SU-DHL-6 (cell line): ENCODE data around the gene EGFL7.

Experiments
- H2AFZ ChIP-seq: fragments of 200-600 bp; sonication (generic); 2 replicates; pipeline ENCODE4 v1.6.1; 2014; ENCODE audit warnings: low read depth, mild to moderate bottlenecking, moderate library complexity, mixed read lengths, antibody characterized with exemption, low read length; ENCODE audit not compliant: severe bottlenecking
- H3F3A ChIP-seq: fragments of 200-600 bp; shearing (Covaris generic); 2 replicates; pipeline ENCODE4 v1.6.0; 2016; ENCODE audit warnings: antibody characterized with exemption, mild to moderate bottlenecking; ENCODE audit not compliant: insufficient read depth
- H3K27ac ChIP-seq: fragments of 200-600 bp; sonication (generic); 2 replicates; pipeline ENCODE4 v1.5.1; 2016; ENCODE audit warnings: low read depth, mild to moderate bottlenecking, low read length, moderate library complexity, mixed read lengths
- H3K27me3 ChIP-seq: fragments of 200-600 bp; sonication (generic), shearing (Covaris generic); 2 replicates; pipeline ENCODE4 v1.6.0; 2014; ENCODE audit warnings: mild to moderate bottlenecking, low read length
- H3K36me3 ChIP-seq: fragments of 200-600 bp; sonication (generic); 2 replicates; pipeline ENCODE4 v1.6.1; 2014; ENCODE audit warnings: mild to moderate bottlenecking, low read length, mixed read lengths
- H3K4me2 ChIP-seq: fragments of 300-600, 200-600 bp; shearing (Covaris generic), sonication (generic); 2 replicates; pipeline ENCODE4 v1.6.0; 2014; ENCODE audit warnings: low read length, low read depth, mild to moderate bottlenecking; ENCODE audit not compliant: poor library complexity, severe bottlenecking
- H3K4me3 ChIP-seq: fragments of 200-600 bp; sonication (generic); 2 replicates; pipeline ENCODE4 v1.5.1; 2014; ENCODE audit warnings: antibody characterized with exemption, low read length, mild to moderate bottlenecking, mixed read lengths; ENCODE audit not compliant: insufficient read depth, poor library complexity, severe bottlenecking
- H3K79me2 ChIP-seq: fragments of 200-600 bp; sonication (generic); 2 replicates; pipeline ENCODE4 v1.6.1; 2014; ENCODE audit warnings: mild to moderate bottlenecking, low read length, moderate library complexity; ENCODE audit not compliant: insufficient read depth
- H3K9ac ChIP-seq: fragments of 200-600 bp; sonication (generic); 2 replicates; pipeline ENCODE4 v1.7.0; 2014; ENCODE audit warnings: mild to moderate bottlenecking, low read length
- H3K9me2 ChIP-seq: fragments of 200-600 bp; sonication (generic); replicated peaks from 2 replicates; pipeline ENCODE4 v1.6.1; 2014; ENCODE audit warnings: low read length; ENCODE audit not compliant: insufficient read depth
- H3K9me3 ChIP-seq: fragments of 200-600 bp; sonication (generic); 2 replicates; pipeline ENCODE4 v1.6.1; 2014; ENCODE audit warnings: low read length, mixed read lengths; ENCODE audit not compliant: insufficient read depth
- H4K20me1 ChIP-seq: fragments of 200-600 bp; sonication (generic); 2 replicates; pipeline ENCODE4 v1.6.1; 2014; ENCODE audit warnings: low read depth, mild to moderate bottlenecking, antibody characterized with exemption, low read length, moderate library complexity, mixed read lengths
- EZH2phosphoT487 ChIP-seq: fragments of 200-600 bp; sonication (generic), shearing (Covaris generic); conservative IDR thresholded peaks from 2 replicates; pipeline ENCODE4 v1.6.1; 2018; ENCODE audit warnings: mild to moderate bottlenecking, antibody characterized with exemption, low read length, moderate library complexity, mixed read lengths
- TF ChIP-seq, protein P1 (sequence below): fragments of 200-600 bp; sonication (generic); IDR thresholded peaks from one replicate; pipeline ENCODE4 v1.5.1; 2017; ENCODE audit warnings: antibody characterized with exemption, mild to moderate bottlenecking, low read length, moderate library complexity; ENCODE audit not compliant: insufficient read depth, poor library complexity, severe bottlenecking

Gene EGFL7

DNA sequence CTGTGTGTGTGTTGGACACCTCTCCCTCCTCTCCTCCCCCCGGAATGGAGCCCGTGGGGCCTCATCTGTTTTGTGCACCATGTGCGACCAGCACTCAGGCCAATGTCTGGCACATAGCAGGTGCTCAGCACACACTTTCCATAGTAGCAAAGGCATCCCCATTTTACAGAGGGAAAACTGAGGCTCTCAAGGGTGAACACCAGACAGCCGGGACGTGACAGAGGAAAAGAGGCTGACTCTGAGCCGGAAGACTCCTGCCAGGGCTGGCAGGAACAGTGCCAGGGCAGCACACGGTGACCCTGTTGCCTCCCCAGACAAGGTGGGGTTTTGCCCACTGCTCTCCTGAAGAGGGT is 26.4 kb downstream of the EGFL7 start:
- H3K36me3 ChIP-seq: no peaks in the 10 kb centered on the region
- H3K9me3 ChIP-seq: no peaks in the 10 kb centered on the region
- H3K79me2 ChIP-seq: no peaks in the 10 kb centered on the region
- TF ChIP-seq, protein P1, sequence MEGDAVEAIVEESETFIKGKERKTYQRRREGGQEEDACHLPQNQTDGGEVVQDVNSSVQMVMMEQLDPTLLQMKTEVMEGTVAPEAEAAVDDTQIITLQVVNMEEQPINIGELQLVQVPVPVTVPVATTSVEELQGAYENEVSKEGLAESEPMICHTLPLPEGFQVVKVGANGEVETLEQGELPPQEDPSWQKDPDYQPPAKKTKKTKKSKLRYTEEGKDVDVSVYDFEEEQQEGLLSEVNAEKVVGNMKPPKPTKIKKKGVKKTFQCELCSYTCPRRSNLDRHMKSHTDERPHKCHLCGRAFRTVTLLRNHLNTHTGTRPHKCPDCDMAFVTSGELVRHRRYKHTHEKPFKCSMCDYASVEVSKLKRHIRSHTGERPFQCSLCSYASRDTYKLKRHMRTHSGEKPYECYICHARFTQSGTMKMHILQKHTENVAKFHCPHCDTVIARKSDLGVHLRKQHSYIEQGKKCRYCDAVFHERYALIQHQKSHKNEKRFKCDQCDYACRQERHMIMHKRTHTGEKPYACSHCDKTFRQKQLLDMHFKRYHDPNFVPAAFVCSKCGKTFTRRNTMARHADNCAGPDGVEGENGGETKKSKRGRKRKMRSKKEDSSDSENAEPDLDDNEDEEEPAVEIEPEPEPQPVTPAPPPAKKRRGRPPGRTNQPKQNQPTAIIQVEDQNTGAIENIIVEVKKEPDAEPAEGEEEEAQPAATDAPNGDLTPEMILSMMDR: no peak
- no peak for TF ChIP-seq EZH2phosphoT487
- H3K27ac ChIP-seq: no peak overlapping the region
- no peak overlapping the region for H3K4me3 ChIP-seq
- H3K4me2 ChIP-seq: no peak overlapping the region
- H3K27me3 ChIP-seq: no peaks in the 10 kb centered on the region
- no peaks in the 10 kb centered on the region for H4K20me1 ChIP-seq
- no peak overlapping the region for H3K9ac ChIP-seq
- H2AFZ ChIP-seq: no peak overlapping the region
- H3F3A ChIP-seq: no peaks in the 10 kb centered on the region; the same call in 1 of the 2 replicates
- H3K9me2 ChIP-seq: no peaks in the 10 kb centered on the region

DNA sequence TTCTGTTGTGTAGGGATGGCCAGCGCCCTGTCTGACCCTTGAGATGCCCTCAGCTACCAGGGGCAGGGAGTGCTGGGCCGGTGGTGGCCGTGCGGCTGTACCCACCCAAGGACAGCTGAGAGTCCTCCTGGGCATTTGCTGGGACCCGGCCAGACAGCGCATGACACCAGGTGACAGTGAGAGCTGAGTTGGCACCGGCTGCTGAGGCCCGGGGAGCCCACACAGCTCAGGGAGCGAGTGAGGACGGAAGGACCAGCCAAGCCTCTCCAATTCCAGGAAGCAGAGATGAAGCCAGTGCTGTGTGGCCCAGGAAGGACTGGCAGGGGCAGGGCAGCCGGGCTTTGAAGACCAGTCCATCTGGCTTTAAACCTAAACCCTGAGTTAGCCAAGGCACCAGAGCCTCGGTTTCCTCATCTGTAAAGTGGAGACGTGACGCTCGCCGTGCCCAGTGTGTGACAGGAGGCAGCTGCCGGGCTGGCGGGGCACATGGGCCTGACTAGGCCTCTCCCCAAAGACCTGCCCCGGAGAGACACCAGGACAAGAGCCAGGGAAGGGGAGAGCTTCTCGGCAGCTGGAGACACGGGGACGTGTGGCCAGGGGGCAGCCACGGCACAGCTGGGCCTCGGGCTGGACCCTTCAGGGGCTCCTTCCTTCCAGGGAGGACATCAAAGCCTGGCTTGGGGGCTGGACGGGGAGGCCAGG is 27.5 kb downstream of the EGFL7 start:
- Histone ChIP-seq H3K9ac (no peak overlapping the region), H3K9me2 (no peaks in the 10 kb centered on the region), H3K4me3 (no peak overlapping the region), H4K20me1 (no peaks in the 10 kb centered on the region), H3K4me2 (no peak overlapping the region), H3K27me3 (no peaks in the 10 kb centered on the region), H3K36me3 (no peaks in the 10 kb centered on the region), H3F3A (no peaks in the 10 kb centered on the region; the same call in 1 of the 2 replicates), H3K9me3 (no peaks in the 10 kb centered on the region), H2AFZ (no peak overlapping the region), H3K79me2 (no peaks in the 10 kb centered on the region), H3K27ac (no peak overlapping the region)
- no peak for TF ChIP-seq EZH2phosphoT487
- TF ChIP-seq, protein P1: no peak

DNA sequence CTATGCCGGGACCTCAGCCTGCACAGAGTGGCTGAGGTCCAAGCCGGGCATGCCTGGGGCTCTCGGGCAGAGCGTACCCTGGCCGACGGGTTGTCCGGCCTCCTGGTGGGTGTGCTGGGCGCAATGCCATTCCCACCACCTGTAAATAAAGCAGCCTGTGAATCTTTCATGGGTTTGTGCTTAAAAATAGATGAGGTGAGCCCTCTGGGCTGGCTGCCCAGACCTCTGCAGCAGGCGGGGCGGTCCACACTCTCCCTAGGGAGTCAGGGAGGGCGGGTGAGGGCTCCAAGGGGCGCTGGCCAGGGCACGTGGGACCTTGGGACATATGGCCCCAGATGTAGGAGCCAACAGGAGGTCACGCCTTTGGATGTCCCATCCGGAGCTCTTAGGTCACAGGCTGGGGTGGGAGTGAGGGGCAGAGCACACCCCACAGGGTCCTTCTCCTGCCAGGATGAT is 28.1 kb downstream of the EGFL7 start:
- no peak overlapping the region for H3K27ac ChIP-seq
- no peak overlapping the region for H3K4me2 ChIP-seq
- TF ChIP-seq EZH2phosphoT487: no peak
- TF ChIP-seq, protein P1: no peak
- no peak overlapping the region for H2AFZ ChIP-seq
- no peaks in the 10 kb centered on the region for H3K36me3 ChIP-seq
- no peaks in the 10 kb centered on the region; the same call in 1 of the 2 replicates for H3F3A ChIP-seq
- H3K4me3 ChIP-seq: no peak overlapping the region
- no peaks in the 10 kb centered on the region for H3K27me3 ChIP-seq
- no peaks in the 10 kb centered on the region for H3K9me3 ChIP-seq
- no peaks in the 10 kb centered on the region for H4K20me1 ChIP-seq
- no peaks in the 10 kb centered on the region for H3K9me2 ChIP-seq
- no peaks in the 10 kb centered on the region for H3K79me2 ChIP-seq
- H3K9ac ChIP-seq: no peak overlapping the region
